ENCODE measurements around the gene EIF1AD.

EIF1AD gene

DNA sequence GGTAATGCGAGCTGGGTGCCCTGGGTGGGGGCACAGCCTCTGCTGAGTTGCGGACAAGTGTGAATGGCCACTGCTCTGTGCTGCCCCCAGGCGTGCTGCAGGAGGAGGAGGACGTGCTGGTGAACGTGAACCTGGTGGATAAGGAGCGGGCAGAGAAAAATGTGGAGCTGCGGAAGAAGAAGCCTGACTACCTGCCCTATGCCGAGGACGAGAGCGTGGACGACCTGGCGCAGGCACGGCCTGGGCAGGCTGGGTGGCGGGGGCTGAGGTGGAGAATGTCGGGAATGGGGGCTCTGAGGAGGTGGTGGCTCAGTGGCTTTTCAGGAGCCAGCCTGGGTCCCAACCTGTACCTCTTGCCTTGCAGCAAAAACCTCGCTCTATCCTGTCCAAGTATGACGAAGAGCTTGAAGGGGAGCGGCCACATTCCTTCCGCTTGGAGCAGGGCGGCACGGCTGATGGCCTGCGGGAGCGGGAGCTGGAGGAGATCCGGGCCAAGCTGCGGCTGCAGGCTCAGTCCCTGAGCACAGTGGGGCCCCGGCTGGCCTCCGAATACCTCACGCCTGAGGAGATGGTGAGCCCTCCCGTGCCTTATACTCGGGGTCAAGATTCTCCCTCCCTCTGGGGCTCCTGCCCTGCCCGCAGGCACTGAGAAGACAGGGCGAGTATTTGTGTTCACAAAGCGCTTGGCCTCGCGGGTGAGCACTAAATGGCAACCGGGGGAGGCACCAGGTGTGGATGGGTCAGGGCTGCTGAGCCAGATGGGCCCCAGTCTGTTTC is 35.8 kb downstream of the EIF1AD start:
- H3K4me3 ChIP-seq (ENCODE audit: low read depth, low read length): no peak overlapping the region
- H2AFZ ChIP-seq: no peak overlapping the region
- no peak overlapping the region for H3K27ac ChIP-seq
- no peaks in the 10 kb centered on the region for H3K9me3 ChIP-seq (ENCODE audit: control insufficient read depth, low read length)
- H3K36me3 ChIP-seq (ENCODE audit: control insufficient read depth, insufficient read depth, low read length): no peaks in the 10 kb centered on the region
- H3K79me2 ChIP-seq: peaks cover 12% of the 10 kb centered on the region
- H3K4me2 ChIP-seq (ENCODE audit: low read length): no peak overlapping the region
- peaks cover 7% of the 10 kb centered on the region for H3K4me1 ChIP-seq
- TF ChIP-seq, protein P1, sequence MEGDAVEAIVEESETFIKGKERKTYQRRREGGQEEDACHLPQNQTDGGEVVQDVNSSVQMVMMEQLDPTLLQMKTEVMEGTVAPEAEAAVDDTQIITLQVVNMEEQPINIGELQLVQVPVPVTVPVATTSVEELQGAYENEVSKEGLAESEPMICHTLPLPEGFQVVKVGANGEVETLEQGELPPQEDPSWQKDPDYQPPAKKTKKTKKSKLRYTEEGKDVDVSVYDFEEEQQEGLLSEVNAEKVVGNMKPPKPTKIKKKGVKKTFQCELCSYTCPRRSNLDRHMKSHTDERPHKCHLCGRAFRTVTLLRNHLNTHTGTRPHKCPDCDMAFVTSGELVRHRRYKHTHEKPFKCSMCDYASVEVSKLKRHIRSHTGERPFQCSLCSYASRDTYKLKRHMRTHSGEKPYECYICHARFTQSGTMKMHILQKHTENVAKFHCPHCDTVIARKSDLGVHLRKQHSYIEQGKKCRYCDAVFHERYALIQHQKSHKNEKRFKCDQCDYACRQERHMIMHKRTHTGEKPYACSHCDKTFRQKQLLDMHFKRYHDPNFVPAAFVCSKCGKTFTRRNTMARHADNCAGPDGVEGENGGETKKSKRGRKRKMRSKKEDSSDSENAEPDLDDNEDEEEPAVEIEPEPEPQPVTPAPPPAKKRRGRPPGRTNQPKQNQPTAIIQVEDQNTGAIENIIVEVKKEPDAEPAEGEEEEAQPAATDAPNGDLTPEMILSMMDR (IDR thresholded peaks at IDR 0.05): no peak
- no peak overlapping the region for H3K9ac ChIP-seq
- no peaks in the 10 kb centered on the region for H3K27me3 ChIP-seq (ENCODE audit: control insufficient read depth, insufficient read depth, low read length)

DNA sequence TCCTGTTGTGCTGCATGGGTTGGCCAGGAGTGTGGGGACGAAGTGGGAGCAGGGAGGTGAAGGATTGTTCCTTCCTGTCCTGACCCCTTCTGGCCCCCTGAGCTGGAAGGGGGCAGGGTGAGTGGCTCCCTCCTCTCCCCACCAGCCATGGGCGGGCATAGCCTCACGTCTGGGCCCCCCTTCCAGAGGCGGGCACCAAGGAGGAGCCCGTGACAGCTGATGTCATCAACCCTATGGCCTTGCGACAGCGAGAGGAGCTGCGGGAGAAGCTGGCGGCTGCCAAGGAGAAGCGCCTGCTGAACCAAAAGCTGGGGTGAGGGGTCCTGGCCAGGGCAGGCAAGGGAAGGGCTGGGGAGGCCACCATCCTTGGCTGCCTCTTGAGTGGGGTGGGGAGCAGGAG is 37.1 kb downstream of the EIF1AD start:
- Histone ChIP-seq H3K9me3 (ENCODE audit: control insufficient read depth, low read length) (no peaks in the 10 kb centered on the region), H3K9ac (no peak overlapping the region), H3K36me3 (ENCODE audit: control insufficient read depth, insufficient read depth, low read length) (no peaks in the 10 kb centered on the region), H3K79me2 (peaks cover 12% of the 10 kb centered on the region), H3K4me2 (ENCODE audit: low read length) (no peak overlapping the region), H3K27ac (no peak overlapping the region), H2AFZ (no peak overlapping the region), H3K4me3 (ENCODE audit: low read depth, low read length) (no peak overlapping the region), H3K4me1 (peaks cover 7% of the 10 kb centered on the region), H3K27me3 (ENCODE audit: control insufficient read depth, insufficient read depth, low read length) (no peaks in the 10 kb centered on the region)
- TF ChIP-seq, protein P1 (IDR thresholded peaks at IDR 0.05): no peak

DNA sequence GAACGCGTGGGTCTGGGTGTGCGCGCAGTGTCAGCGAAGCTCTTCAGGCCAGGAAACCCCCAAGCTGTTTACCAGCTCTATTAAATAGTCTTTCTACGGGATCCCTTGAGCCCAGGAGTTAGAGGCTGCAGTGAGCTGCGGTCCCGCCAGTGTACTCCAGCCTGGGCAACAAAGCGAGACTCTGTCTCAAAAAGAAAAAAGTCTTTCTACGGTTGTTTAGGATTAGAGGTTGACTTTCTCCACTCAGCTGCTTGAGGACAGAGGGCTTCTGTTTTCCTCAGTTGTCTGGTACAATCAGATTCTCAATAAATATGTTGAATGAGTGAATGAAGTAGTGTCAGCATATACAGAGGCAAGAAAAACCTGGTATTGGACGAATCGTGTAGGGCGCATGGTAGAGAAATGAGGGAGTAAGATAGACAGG is 39.8 kb downstream of the EIF1AD start:
- H3K9ac ChIP-seq: no peak overlapping the region
- peak overlapping the region; percentile 44 for H3K4me3 ChIP-seq (ENCODE audit: low read depth, low read length)
- TF ChIP-seq, protein P1 (IDR thresholded peaks at IDR 0.05): no peak
- peaks cover 12% of the 10 kb centered on the region for H3K79me2 ChIP-seq
- peak overlapping the region; percentile 78 for H3K4me2 ChIP-seq (ENCODE audit: low read length)
- no peak overlapping the region for H3K27ac ChIP-seq
- no peaks in the 10 kb centered on the region for H3K36me3 ChIP-seq (ENCODE audit: control insufficient read depth, insufficient read depth, low read length)
- no peaks in the 10 kb centered on the region for H3K27me3 ChIP-seq (ENCODE audit: control insufficient read depth, insufficient read depth, low read length)
- H2AFZ ChIP-seq: no peak overlapping the region
- no peaks in the 10 kb centered on the region for H3K9me3 ChIP-seq (ENCODE audit: control insufficient read depth, low read length)
- H3K4me1 ChIP-seq: peaks cover 7% of the 10 kb centered on the region

DNA sequence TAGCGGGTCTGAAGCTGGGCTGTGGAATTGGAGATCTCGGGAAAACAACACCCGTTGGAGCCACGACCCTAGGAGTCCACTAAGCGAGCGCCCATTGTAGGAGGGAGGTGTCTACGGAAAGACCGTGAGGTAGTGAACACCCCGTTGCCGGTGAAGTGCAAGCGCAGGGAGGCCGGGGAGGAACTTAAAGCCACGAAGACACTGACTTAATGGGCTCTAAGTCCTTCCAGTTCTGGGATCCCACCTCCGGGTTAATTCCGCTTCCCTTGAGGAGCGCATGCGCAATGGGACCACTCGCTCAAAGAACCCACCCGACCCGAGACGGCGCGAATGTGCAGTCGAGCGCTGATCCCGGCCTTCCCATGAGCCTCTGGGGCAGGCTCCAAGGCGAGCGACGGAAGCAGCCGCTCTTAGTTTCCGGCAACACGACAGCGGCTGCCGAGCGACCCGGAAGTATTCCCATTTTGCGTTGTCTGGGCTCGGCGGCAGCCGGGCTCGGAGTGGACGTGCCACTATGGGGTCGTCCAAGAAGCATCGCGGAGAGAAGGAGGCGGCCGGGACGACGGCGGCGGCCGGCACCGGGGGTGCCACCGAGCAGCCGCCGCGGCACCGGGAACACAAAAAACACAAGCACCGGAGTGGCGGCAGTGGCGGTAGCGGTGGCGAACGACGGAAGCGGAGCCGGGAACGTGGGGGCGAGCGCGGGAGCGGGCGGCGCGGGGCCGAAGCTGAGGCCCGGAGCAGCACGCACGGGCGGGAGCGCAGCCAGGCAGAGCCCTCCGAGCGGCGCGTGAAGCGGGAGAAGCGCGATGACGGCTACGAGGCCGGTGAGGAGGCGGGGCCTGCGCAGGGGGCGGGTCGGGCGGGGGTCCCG is 40.5 kb downstream of the EIF1AD start, which contains the start of gene SART1:
Gene SART1 (plus strand): TSS at position 468 of the 874 bp plus-strand sequence. CDS start 47 bp downstream, at position 515.
- no peaks in the 10 kb centered on the region for H3K27me3 ChIP-seq (ENCODE audit: control insufficient read depth, insufficient read depth, low read length)
- peak within 1 kb of the TSS; percentile 91 for H3K4me3 ChIP-seq (ENCODE audit: low read depth, low read length)
- H3K79me2 ChIP-seq: peaks cover 12% of the 10 kb centered on the region
- H2AFZ ChIP-seq: peak within 1 kb of the TSS; percentile 97
- peak within 1 kb of the TSS; percentile 90 for H3K27ac ChIP-seq
- TF ChIP-seq, protein P1 (IDR thresholded peaks at IDR 0.05): no peak
- H3K4me2 ChIP-seq (ENCODE audit: low read length): peak within 1 kb of the TSS; percentile 78
- no peaks in the 10 kb centered on the region for H3K36me3 ChIP-seq (ENCODE audit: control insufficient read depth, insufficient read depth, low read length)
- H3K4me1 ChIP-seq: peaks cover 7% of the 10 kb centered on the region
- no peaks in the 10 kb centered on the region for H3K9me3 ChIP-seq (ENCODE audit: control insufficient read depth, low read length)
- H3K9ac ChIP-seq: peak within 1 kb of the TSS; percentile 72
